ENCODE results near the gene PMEL. TPM values are rescaled to one million over a fixed set of nuclear protein-coding genes. Genes with fewer than 3 reads are reported as not detected.

The PMEL gene
- total and polyA plus RNA-seq, 2 experiments from 2014 or later, result 15.3 to 34.2 TPM

DNA sequence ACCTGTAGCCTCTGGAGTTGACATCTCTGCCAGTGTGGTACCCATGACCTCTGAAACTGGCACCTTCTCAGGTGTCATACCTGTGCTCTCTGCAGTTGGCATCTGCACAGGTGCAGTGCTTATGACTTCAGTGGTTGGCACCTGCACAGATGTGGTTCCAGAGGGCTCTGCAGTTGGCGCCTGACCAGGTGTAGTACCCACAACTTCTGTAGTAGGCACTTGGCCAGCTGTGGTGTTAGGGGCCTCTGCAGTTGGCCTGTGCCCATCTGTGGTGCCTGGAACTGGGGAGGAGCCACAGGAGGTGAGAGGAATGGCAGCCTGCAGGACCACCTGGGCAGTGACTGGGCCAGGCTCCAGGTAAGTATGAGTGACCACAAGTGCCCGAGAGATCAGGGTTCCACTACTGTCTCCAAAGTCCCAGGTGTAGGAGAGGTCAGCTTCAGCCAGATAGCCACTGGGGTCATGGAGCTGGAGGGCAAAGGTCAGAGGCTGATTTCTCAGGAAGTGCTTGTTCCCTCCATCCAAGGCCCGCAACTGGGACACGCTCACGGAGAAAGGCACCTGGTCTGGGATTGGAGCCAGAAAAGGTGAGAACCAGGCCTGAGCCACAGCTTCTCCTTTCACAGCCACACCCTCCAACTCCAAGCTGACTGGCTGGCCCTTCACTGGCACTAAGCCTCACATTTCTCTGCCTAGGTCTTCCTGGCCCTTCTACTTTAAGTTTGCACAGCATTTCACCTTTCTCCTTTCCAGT is 8.6 kb downstream of the PMEL start:
- Histone ChIP-seq H3K4me3 (no peak overlapping the region), H3K9me2 (replicated peaks; ENCODE audit: insufficient read depth) (no peaks in the 10 kb centered on the region), H4K20me1 (ENCODE audit: insufficient read depth, poor library complexity, severe bottlenecking) (no peaks in the 10 kb centered on the region), H3K27me3 (no peaks in the 10 kb centered on the region), H3K9me3 (ENCODE audit: low read depth) (no peaks in the 10 kb centered on the region), H3K4me2 (no peak overlapping the region), H3K27ac (no peak overlapping the region), H3K4me1 (ENCODE audit: insufficient read depth) (peaks cover 18% of the 10 kb centered on the region), H2AFZ (no peak overlapping the region), H3K79me2 (no peaks in the 10 kb centered on the region), H3K36me3 (replicated peaks; ENCODE audit: insufficient read depth, low read depth) (no peaks in the 10 kb centered on the region)
- no peak for DNase-seq (ENCODE audit: low spot score)
- no peak for TF ChIP-seq EZH2phosphoT487 (IDR thresholded peaks at IDR 0.05; ENCODE audit: low read depth, severe bottlenecking, unreplicated experiment)
- no peak for TF ChIP-seq CTCF (IDR thresholded peaks at IDR 0.05; ENCODE audit: poor library complexity)
- TF ChIP-seq EZH2 (IDR thresholded peaks at IDR 0.05; ENCODE audit: borderline replicate concordance), result no peak
- 95% methylated on average over 5 of the region's 5 CpGs for WGBS (ENCODE audit: low lambda C conversion rate, missing lambda C conversion rate)

DNA sequence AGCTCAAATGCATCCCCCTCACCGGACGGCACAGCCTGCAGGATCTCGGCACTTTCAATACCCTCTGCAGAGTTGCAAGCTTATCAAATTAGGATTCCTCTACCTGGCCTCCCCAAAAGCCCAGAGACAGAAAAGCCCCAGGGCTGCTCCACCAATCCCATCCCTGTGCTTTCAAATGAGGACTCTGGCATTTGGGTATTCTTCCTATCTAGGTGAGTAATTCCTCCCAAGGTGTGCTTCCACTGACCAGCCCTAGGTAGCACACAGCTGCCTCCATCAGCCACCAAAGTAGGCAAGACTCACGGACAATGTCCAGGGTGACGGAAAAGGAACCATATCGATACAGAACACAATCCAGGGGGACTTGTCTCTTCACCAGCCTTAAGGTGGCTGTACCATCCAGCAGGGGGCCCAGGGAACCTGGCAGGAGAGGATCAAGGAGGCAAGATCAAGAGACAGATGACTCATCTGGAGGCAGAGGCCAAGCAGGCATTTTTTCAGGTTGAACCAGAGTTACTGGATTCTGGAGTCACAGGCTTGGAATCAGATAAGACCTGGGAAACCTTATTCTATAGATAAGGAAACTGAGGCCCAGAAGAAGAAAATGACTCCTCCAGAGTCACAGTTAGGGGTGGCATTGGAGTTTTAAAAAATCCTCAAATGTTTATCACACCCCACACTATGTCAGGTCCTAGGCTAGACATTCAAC is 9.9 kb downstream of the PMEL start:
- DNase-seq (ENCODE audit: low spot score), result peak; percentile 84
- H3K27me3 ChIP-seq, result no peaks in the 10 kb centered on the region
- no peaks in the 10 kb centered on the region for H3K36me3 ChIP-seq (replicated peaks; ENCODE audit: insufficient read depth, low read depth)
- H4K20me1 ChIP-seq (ENCODE audit: insufficient read depth, poor library complexity, severe bottlenecking), result no peaks in the 10 kb centered on the region
- H3K4me2 ChIP-seq, result peak overlapping the region; percentile 12
- no peaks in the 10 kb centered on the region for H3K9me2 ChIP-seq (replicated peaks; ENCODE audit: insufficient read depth)
- H3K27ac ChIP-seq, result peak overlapping the region; percentile 38
- WGBS (ENCODE audit: low lambda C conversion rate, missing lambda C conversion rate), result 81% methylated on average over 6 of the region's 6 CpGs
- TF ChIP-seq CTCF (IDR thresholded peaks at IDR 0.05; ENCODE audit: poor library complexity), result peak; percentile 39
- TF ChIP-seq EZH2phosphoT487 (IDR thresholded peaks at IDR 0.05; ENCODE audit: low read depth, severe bottlenecking, unreplicated experiment), result no peak
- H3K4me3 ChIP-seq, result no peak overlapping the region
- no peaks in the 10 kb centered on the region for H3K9me3 ChIP-seq (ENCODE audit: low read depth)
- peaks cover 18% of the 10 kb centered on the region for H3K4me1 ChIP-seq (ENCODE audit: insufficient read depth)
- H2AFZ ChIP-seq, result no peak overlapping the region
- H3K79me2 ChIP-seq, result no peaks in the 10 kb centered on the region

GRCh38 chr12:55955344-55955743 is 10.5 kb downstream of the PMEL start:
- H2AFZ ChIP-seq, result no peak overlapping the region
- H3K79me2 ChIP-seq, result no peaks in the 10 kb centered on the region
- no peaks in the 10 kb centered on the region for H3K36me3 ChIP-seq (replicated peaks; ENCODE audit: insufficient read depth, low read depth)
- no peaks in the 10 kb centered on the region for H4K20me1 ChIP-seq (ENCODE audit: insufficient read depth, poor library complexity, severe bottlenecking)
- no peaks in the 10 kb centered on the region for H3K27me3 ChIP-seq
- TF ChIP-seq EZH2 (IDR thresholded peaks at IDR 0.05; ENCODE audit: borderline replicate concordance) (no peak), EZH2phosphoT487 (IDR thresholded peaks at IDR 0.05; ENCODE audit: low read depth, severe bottlenecking, unreplicated experiment) (no peak), CTCF (IDR thresholded peaks at IDR 0.05; ENCODE audit: poor library complexity) (no peak)
- no peak for DNase-seq (ENCODE audit: low spot score)
- peak overlapping the region; percentile 16 for H3K27ac ChIP-seq
- no peak overlapping the region for H3K4me2 ChIP-seq
- no peak overlapping the region for H3K4me3 ChIP-seq
- WGBS (ENCODE audit: low lambda C conversion rate, missing lambda C conversion rate), result 88% methylated on average over 4 of the region's 4 CpGs
- no peaks in the 10 kb centered on the region for H3K9me2 ChIP-seq (replicated peaks; ENCODE audit: insufficient read depth)
- H3K9me3 ChIP-seq (ENCODE audit: low read depth), result no peaks in the 10 kb centered on the region
- H3K4me1 ChIP-seq (ENCODE audit: insufficient read depth), result peaks cover 18% of the 10 kb centered on the region
